A673 (cell line): ENCODE results near the gene CCDC30. TPM values are rescaled to one million over a fixed set of nuclear protein-coding genes. Genes with fewer than 3 reads are reported as not detected.

Experiments
- BruUV-seq: library from RNA; stranded (reverse); fragments of 400-500 nt; replicated peaks from 2 replicates; lab custom pipeline; 2021; lab: Mats Ljungman, UMichigan
- CTCF ChIA-PET: fragments of 300-600 bp; sonication (Branson Sonifier 250); formaldehyde crosslinking; loops from one replicate; lab custom pipeline; 2022; ENCODE audit warnings: antibody characterized with exemption; lab: Charles Lee
- POLR2A ChIA-PET: fragments of 300-600 bp; sonication (Branson Sonifier 250); formaldehyde crosslinking; loops from one replicate; lab custom pipeline; 2022; ENCODE audit warnings: antibody characterized with exemption; ENCODE audit not compliant: low non-redundant PET; lab: Charles Lee
- DNase-seq: peaks from one replicate; pipeline ENCODE4 v3.0.0-alpha.2; 2015; ENCODE audit warnings: low spot score
- H3K27ac ChIP-seq: fragments of 200-600 bp; sonication (generic); 2 replicates; pipeline ENCODE4 v1.5.1; 2016; ENCODE audit warnings: mixed run types, low read depth, mild to moderate bottlenecking, mixed read lengths, antibody characterized with exemption, low read length; ENCODE audit not compliant: poor library complexity, severe bottlenecking
- H3K27me3 ChIP-seq: fragments of 200-600 bp; sonication (generic); replicated peaks from 2 replicates; pipeline ENCODE4 v1.6.1; 2017; ENCODE audit warnings: mixed run types, low read depth, mild to moderate bottlenecking, mixed read lengths, antibody characterized with exemption, low read length; ENCODE audit not compliant: insufficient read depth, poor library complexity
- H3K36me3 ChIP-seq: fragments of 200-600 bp; sonication (generic); 2 replicates; pipeline ENCODE4 v1.6.1; 2016; ENCODE audit warnings: mixed run types, mild to moderate bottlenecking, mixed read lengths, antibody characterized with exemption, low read length; ENCODE audit not compliant: insufficient read depth, poor library complexity, severe bottlenecking
- H3K4me1 ChIP-seq: fragments of 200-600 bp; sonication (generic); 2 replicates; pipeline ENCODE4 v1.6.1; 2017; ENCODE audit warnings: mixed run types, mild to moderate bottlenecking, mixed read lengths, antibody characterized with exemption, low read length; ENCODE audit not compliant: insufficient read depth, poor library complexity, severe bottlenecking
- H3K4me3 ChIP-seq: fragments of 200-600 bp; sonication (generic); 2 replicates; pipeline ENCODE4 v1.5.1; 2016; ENCODE audit warnings: low read depth, mixed run types, mild to moderate bottlenecking, mixed read lengths, low read length; ENCODE audit not compliant: poor library complexity, severe bottlenecking
- H3K9me3 ChIP-seq: fragments of 200-600 bp; sonication (generic); 2 replicates; pipeline ENCODE4 v1.6.1; 2016; ENCODE audit warnings: mixed run types, low read depth, mild to moderate bottlenecking, mixed read lengths, antibody characterized with exemption, low read length; ENCODE audit not compliant: poor library complexity, severe bottlenecking
- EZH2 ChIP-seq: fragments of 200-600 bp; sonication (generic); IDR thresholded peaks from 2 replicates; pipeline ENCODE4 v1.6.1; 2017; ENCODE audit warnings: borderline replicate concordance, low read depth, mild to moderate bottlenecking, mixed read lengths, antibody characterized with exemption, low read length; ENCODE audit not compliant: poor library complexity, severe bottlenecking
- intact Hi-C: fragments of 100-400 bp; cut with micrococcal nuclease; formaldehyde crosslinking; loops from one replicate; pipeline ENCODE4 v1.10.0; 2022; ENCODE audit not compliant: unreplicated experiment
- total RNA-seq: library from RNA; stranded (reverse); gene quantifications from 2 replicates; pipeline ENCODE4 v1.2.3, GENCODE V29; 2021
- TF ChIP-seq, protein P1 (sequence below): fragments of 300-800, 200-600 bp; sonication (generic); conservative IDR thresholded peaks from 2 replicates; pipeline ENCODE4 v1.5.1; 2017; ENCODE audit warnings: low read depth, mild to moderate bottlenecking, antibody characterized with exemption, low read length, moderate library complexity, mixed read lengths

CCDC30 gene
- total RNA-seq, 1 experiment from 2014 or later = 4.8 TPM

DNA sequence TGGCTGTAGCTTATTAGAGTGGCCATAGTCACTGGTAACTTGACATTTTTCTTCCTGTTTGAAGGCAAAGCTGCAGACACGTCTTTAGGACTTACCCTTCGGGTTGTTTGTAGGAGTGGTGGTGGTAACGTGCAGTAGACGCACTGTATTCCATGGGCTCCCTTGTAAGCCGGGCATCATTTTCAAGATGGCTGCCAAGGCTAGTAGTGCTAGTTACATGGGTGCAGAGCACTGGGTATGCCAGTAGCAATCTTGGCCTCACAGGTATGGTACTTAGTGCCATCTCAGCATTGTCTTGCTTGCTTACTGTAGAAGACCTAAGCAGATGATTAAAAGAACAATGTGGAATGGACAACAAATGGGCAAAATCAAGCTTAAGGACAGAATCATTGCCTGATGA lies 221.1 kb downstream of the CCDC30 start:
- no peak for TF ChIP-seq EZH2
- TF ChIP-seq, protein P1, sequence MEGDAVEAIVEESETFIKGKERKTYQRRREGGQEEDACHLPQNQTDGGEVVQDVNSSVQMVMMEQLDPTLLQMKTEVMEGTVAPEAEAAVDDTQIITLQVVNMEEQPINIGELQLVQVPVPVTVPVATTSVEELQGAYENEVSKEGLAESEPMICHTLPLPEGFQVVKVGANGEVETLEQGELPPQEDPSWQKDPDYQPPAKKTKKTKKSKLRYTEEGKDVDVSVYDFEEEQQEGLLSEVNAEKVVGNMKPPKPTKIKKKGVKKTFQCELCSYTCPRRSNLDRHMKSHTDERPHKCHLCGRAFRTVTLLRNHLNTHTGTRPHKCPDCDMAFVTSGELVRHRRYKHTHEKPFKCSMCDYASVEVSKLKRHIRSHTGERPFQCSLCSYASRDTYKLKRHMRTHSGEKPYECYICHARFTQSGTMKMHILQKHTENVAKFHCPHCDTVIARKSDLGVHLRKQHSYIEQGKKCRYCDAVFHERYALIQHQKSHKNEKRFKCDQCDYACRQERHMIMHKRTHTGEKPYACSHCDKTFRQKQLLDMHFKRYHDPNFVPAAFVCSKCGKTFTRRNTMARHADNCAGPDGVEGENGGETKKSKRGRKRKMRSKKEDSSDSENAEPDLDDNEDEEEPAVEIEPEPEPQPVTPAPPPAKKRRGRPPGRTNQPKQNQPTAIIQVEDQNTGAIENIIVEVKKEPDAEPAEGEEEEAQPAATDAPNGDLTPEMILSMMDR = no peak
- H3K27ac ChIP-seq = no peak overlapping the region
- peaks cover 31% of the 10 kb centered on the region for H3K4me1 ChIP-seq
- DNase-seq = peak; percentile 71
- TSS peak; percentile 33 for BruUV-seq
- peaks cover 49% of the 10 kb centered on the region for H3K36me3 ChIP-seq
- H3K27me3 ChIP-seq = no peaks in the 10 kb centered on the region
- ChIA-PET CTCF (no interaction called here), POLR2A (no interaction called here)
- no peaks in the 10 kb centered on the region for H3K9me3 ChIP-seq
- H3K4me3 ChIP-seq = peak overlapping the region; percentile 79
- intact Hi-C loops = no loop called here

DNA sequence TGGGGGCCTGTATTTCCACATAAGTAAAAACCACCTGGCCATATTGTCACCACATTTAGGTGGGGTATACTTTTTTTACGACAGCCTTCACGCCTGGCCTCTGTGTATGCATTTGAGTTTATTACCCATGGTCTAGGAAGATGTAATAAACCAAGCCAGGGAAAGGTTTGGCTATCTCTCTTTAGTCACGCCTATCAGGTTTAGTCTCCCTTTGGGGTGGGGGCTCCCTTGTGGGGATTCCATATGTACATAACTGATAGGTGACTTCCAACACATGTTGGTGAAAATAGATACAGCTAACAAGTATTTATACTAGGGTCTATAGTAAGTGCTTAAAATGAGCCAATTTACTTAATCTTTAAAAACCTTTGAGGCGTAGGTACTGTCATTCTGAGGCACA lies 223.3 kb downstream of the CCDC30 start:
- H3K36me3 ChIP-seq = peaks cover 55% of the 10 kb centered on the region
- ChIA-PET POLR2A (no interaction called here), CTCF (no interaction called here)
- no peak overlapping the region for H3K27ac ChIP-seq
- no TSS peak for BruUV-seq
- no peak overlapping the region for H3K4me3 ChIP-seq
- H3K4me1 ChIP-seq = peaks cover 30% of the 10 kb centered on the region
- no peaks in the 10 kb centered on the region for H3K27me3 ChIP-seq
- DNase-seq = no peak
- TF ChIP-seq, protein P1 = no peak
- TF ChIP-seq EZH2 = no peak
- H3K9me3 ChIP-seq = no peaks in the 10 kb centered on the region
- intact Hi-C loops = no loop called here

DNA sequence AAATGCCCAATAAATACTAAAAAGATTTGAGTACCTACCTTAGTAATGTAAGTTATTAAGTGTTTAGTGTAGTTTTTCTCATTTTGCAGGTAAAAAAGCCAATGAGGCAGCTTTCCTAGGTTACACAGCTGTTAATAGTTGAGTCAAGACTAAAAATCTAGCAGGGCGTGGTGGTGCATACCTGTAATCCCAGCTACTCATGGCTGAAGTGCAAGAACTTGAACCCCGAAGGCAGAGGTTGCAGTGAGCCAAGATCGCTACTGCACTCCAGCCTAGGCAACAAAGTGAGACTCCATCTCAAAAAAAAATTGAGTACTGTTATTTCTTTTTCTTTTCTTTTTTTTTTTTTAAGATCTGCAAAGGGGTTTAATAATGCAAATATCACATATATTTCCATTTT lies 226.8 kb downstream of the CCDC30 start:
- ChIA-PET POLR2A (interaction anchor here (0.7 kb wide), 2 partner anchors 20 to 75 kb away, joined by 4 read pairs; no protein-coding TSS in a partner anchor), CTCF (interaction anchor here (0.6 kb wide), 1 partner anchor 606 kb away, joined by 8 read pairs; no protein-coding TSS in a partner anchor)
- no peak overlapping the region for H3K27ac ChIP-seq
- H3K36me3 ChIP-seq = peaks cover 68% of the 10 kb centered on the region
- H3K4me1 ChIP-seq = peaks cover 28% of the 10 kb centered on the region
- no peak for DNase-seq
- no peaks in the 10 kb centered on the region for H3K9me3 ChIP-seq
- H3K4me3 ChIP-seq = no peak overlapping the region
- H3K27me3 ChIP-seq = no peaks in the 10 kb centered on the region
- intact Hi-C loops = no loop called here
- no peak for TF ChIP-seq EZH2
- TF ChIP-seq, protein P1 = no peak
- no TSS peak for BruUV-seq
